ENCODE measurements around the gene AP4B1.
A peak's percentile ranks its signal among the peaks of the same experiment; 100 is the strongest.

Gene AP4B1

DNA sequence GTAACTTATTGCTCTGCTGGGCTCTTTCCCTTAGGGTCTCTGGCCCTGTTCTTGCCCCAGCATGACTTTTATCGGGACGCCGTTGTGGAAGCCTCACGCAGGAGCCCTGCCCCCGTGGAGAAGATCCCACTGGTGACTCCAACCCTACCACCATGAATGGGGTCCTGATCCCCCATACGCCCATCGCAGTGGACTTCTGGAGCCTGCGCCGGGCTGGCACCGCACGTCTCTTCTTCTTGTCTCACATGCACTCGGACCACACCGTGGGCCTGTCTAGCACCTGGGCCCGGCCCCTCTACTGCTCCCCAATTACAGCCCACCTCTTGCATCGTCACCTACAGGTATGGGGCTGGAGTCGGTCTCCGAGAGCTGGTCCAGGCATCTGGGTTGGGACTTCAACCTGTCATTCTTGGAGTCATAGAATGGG lies 849 bp upstream of the AP4B1 start:
- Histone ChIP-seq H3K4me1 (ENCODE audit: insufficient read depth, low read length) (peaks cover 62% of the 10 kb centered on the region), H3K79me2 (ENCODE audit: insufficient read depth, low read length) (peaks cover 70% of the 10 kb centered on the region), H3K4me3 (ENCODE audit: low read depth in 1 of 2, low read length in 2 of 2) (peak overlapping the region; percentile 64 to 96), H3K9me3 (ENCODE audit: insufficient read depth, low read length, severe bottlenecking) (no peaks in the 10 kb centered on the region), H4K20me1 (ENCODE audit: insufficient read depth, low read length) (no peaks in the 10 kb centered on the region), H3K9ac (ENCODE audit: low read depth, low read length) (peak overlapping the region; percentile 94), H3K36me3 (ENCODE audit: insufficient read depth, low read length) (peaks cover 64% of the 10 kb centered on the region), H3K4me2 (ENCODE audit: insufficient read depth, low read length) (peak overlapping the region; percentile 93), H3K27me3 (ENCODE audit: insufficient read depth, low read length, poor library complexity) (no peaks in the 10 kb centered on the region), H2AFZ (ENCODE audit: low read depth, low read length) (peak overlapping the region; percentile 97), H3K27ac (ENCODE audit: low read length) (peak overlapping the region; percentile 94)
- peak; percentile 9 for ATAC-seq (ENCODE audit: insufficient read depth, low read depth)
- TF ChIP-seq EZH2 (IDR thresholded peaks at IDR 0.05; ENCODE audit: borderline replicate concordance, low read depth, low read length, severe bottlenecking), result no peak
- TF ChIP-seq CTCF (IDR thresholded peaks at IDR 0.05; ENCODE audit: borderline replicate concordance, extremely low read depth, low read length, poor library complexity, severe bottlenecking), result no peak
- no peak for DNase-seq

GRCh38 chr1:113904293-113904673 lies 316 bp downstream of the AP4B1 start:
- DNase-seq, result no peak
- Histone ChIP-seq H2AFZ (ENCODE audit: low read depth, low read length) (peak overlapping the region; percentile 93), H4K20me1 (ENCODE audit: insufficient read depth, low read length) (no peaks in the 10 kb centered on the region), H3K27me3 (ENCODE audit: insufficient read depth, low read length, poor library complexity) (no peaks in the 10 kb centered on the region), H3K4me2 (ENCODE audit: insufficient read depth, low read length) (peak overlapping the region; percentile 71), H3K9ac (ENCODE audit: low read depth, low read length) (peak overlapping the region; percentile 94), H3K27ac (ENCODE audit: low read length) (peak overlapping the region; percentile 92), H3K9me3 (ENCODE audit: insufficient read depth, low read length, severe bottlenecking) (no peaks in the 10 kb centered on the region), H3K36me3 (ENCODE audit: insufficient read depth, low read length) (peaks cover 65% of the 10 kb centered on the region), H3K4me3 (ENCODE audit: low read depth in 1 of 2, low read length in 2 of 2) (peak overlapping the region; percentile 45 to 64), H3K79me2 (ENCODE audit: insufficient read depth, low read length) (peaks cover 59% of the 10 kb centered on the region), H3K4me1 (ENCODE audit: insufficient read depth, low read length) (peaks cover 58% of the 10 kb centered on the region)
- no peak for ATAC-seq (ENCODE audit: insufficient read depth, low read depth)
- TF ChIP-seq EZH2 (IDR thresholded peaks at IDR 0.05; ENCODE audit: borderline replicate concordance, low read depth, low read length, severe bottlenecking) (no peak), CTCF (IDR thresholded peaks at IDR 0.05; ENCODE audit: borderline replicate concordance, extremely low read depth, low read length, poor library complexity, severe bottlenecking) (no peak)

DNA sequence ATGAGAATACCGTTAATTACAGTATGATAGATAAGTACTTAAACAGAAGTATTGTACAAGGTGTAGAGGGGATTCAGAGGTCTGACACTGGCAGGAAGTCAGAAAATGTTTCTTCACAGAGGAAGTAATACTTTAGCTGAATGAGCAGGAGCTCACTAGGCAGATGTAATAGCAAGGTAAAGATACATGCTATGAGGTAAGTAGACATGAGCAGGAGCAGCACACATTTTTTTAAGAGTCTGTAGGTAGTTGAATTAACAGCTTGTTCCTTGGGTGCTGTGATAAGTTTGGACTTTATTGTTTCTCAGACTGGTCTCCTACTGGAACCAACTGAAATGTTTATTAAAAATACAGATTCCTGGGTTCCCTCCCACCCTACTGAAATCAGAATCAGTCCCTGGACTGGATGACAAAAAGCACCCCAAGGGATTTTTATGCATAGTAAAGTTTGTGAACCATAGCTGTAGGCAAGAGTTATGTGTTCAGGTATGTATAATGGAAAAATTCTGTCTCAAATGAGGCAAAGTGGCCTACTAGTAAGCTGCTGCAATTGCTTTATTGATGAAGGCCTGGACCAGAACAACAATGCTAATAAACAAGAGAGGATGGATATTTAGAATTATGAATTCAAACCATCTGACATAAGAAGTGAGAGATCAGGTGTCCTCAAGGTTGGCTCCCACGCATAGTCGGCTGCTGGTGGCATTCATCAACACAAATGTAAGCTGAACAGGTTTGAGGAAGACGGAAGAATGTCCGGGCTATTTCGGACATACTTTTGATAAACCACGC lies 902 bp downstream of the AP4B1 start:
- no peaks in the 10 kb centered on the region for H4K20me1 ChIP-seq (ENCODE audit: insufficient read depth, low read length)
- H3K4me1 ChIP-seq (ENCODE audit: insufficient read depth, low read length), result peaks cover 57% of the 10 kb centered on the region
- peaks cover 55% of the 10 kb centered on the region for H3K79me2 ChIP-seq (ENCODE audit: insufficient read depth, low read length)
- H3K27me3 ChIP-seq (ENCODE audit: insufficient read depth, low read length, poor library complexity), result no peaks in the 10 kb centered on the region
- H3K27ac ChIP-seq (ENCODE audit: low read length), result peak overlapping the region; percentile 92
- peak overlapping the region; percentile 71 for H3K4me2 ChIP-seq (ENCODE audit: insufficient read depth, low read length)
- peak overlapping the region; percentile 93 for H2AFZ ChIP-seq (ENCODE audit: low read depth, low read length)
- H3K9me3 ChIP-seq (ENCODE audit: insufficient read depth, low read length, severe bottlenecking), result no peaks in the 10 kb centered on the region
- H3K4me3 ChIP-seq (ENCODE audit: low read depth in 1 of 2, low read length in 2 of 2), result peak overlapping the region; percentile 45 to 64; a peak in 3 of 4 replicates
- ATAC-seq (ENCODE audit: insufficient read depth, low read depth) (no peak), DNase-seq (peak; percentile 16)
- peaks cover 64% of the 10 kb centered on the region for H3K36me3 ChIP-seq (ENCODE audit: insufficient read depth, low read length)
- H3K9ac ChIP-seq (ENCODE audit: low read depth, low read length), result peak overlapping the region; percentile 94
- no peak for TF ChIP-seq CTCF (IDR thresholded peaks at IDR 0.05; ENCODE audit: borderline replicate concordance, extremely low read depth, low read length, poor library complexity, severe bottlenecking)
- no peak for TF ChIP-seq EZH2 (IDR thresholded peaks at IDR 0.05; ENCODE audit: borderline replicate concordance, low read depth, low read length, severe bottlenecking)

Data from DND-41 (cell line).